Measurements from ENCODE around the gene HDHD5.

Gene HDHD5

DNA sequence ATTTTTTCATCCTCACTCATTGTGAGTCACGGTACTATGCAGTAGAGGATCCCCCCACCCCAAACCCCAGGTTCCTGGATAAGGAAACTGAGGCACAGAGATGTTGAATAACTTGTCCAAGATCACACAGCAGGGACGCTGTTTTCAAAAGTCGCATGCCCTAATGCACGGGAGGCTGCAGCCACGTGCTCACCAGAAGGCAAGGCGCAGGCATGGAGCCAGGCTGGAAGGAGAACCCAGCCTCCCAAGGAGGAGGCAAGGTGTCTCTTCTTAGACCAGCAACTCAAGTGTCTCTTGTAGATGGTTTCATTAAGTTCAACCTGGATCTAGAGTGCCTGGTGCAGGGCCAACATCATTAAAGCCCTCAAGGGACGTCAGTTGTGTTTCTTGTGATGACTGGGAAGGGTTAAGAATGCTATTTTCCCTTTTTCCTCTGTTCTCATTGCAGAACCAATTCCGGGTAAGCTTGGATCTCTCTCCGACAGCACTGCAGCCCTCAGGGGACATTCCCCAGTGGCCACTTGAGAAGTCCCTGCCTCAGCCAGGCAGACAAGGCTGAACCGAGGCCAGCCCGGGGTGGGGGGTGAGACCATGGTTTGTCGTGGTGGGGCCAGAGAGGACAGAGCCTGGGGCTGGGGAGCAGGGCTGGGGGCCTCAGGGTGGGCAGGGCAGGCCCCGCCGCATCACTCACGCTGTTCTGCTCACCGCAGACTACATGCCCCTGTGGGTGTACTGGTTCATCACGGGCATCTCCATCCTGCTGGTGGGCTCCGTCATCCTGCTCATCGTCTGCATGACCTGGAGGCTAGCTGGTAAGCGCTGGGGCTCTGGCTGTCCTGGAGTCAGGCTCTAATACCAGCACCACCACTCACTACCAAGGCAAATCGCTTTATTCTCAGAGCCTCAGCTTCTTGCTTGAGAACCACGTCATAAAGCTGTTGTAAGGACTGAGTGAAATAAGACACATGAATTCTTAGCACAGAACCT lies 53.6 kb downstream of the HDHD5 start:
- DNase-seq (ENCODE audit: low read depth in 2 of 2) = no peak

GRCh38 chr22:17104336-17104935 lies 54.6 kb downstream of the HDHD5 start:
- DNase-seq (ENCODE audit: low read depth in 2 of 2) = no peak

- no peak for DNase-seq (ENCODE audit: low read depth in 2 of 2)
Measured at GRCh38 chr22:17103351-17103750, 55.7 kb downstream of the HDHD5 start.

DNA sequence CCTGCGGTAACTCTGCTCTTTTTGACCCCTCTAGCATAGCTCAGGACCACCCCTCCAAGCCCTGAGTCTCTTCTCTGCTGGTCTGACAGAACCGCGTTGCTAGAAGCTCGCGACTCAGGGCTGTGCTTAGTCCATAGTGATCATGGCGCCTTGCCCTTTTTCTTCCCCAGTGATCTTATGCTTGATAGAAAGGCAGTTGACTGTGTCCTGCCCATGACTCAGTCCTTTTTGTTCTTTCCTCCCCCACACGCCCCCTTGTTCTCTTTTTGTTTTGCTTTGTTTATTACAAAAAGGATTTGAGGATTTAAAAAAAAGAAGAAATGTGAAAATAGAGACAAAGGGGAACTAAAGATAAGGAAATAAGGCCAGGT lies 56.8 kb downstream of the HDHD5 start:
- DNase-seq (ENCODE audit: low read depth in 2 of 2) = no peak

DNA sequence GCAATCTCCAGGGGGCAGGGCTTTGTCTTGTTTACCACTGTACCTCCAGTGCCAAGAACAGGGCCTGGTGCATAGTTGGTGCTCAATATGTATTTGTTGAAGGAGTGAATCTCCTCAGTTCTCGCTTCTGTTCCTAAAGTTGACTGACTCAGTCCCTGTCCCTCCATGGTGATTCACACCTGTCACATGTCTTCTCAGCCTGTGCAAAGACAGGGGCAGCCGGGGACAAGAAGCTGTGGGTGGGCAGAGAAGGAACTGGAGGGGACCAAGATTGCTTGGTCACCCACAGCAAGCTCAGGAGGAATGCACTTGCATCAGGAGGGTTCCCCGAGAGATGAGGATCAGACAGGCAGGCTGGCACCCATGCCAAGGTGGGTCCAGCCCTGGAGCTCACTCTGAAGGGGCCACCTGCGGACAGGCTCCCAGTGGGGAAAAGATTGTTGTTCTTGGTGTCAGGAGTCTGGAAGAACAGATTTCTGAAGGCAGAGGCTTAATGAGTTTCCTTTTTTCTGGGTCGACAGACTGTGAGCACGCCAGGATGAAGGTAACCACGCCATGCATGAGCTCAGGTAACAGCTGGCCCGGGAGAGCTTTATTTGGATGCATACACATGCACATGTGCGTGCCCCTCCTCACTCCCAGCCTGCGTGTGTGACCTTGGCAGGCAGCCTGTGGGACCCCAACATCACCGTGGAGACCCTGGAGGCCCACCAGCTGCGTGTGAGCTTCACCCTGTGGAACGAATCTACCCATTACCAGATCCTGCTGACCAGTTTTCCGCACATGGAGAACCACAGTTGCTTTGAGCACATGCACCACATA lies 57.4 kb downstream of the HDHD5 start:
- no peak for DNase-seq (ENCODE audit: low read depth in 2 of 2)

GRCh38 chr22:17100621-17101020 lies 58.5 kb downstream of the HDHD5 start:
- no peak for DNase-seq (ENCODE audit: low read depth in 2 of 2)

GRCh38 chr22:17098379-17098819 lies 60.7 kb downstream of the HDHD5 start:
- no peak for DNase-seq (ENCODE audit: low read depth in 2 of 2)

DNA sequence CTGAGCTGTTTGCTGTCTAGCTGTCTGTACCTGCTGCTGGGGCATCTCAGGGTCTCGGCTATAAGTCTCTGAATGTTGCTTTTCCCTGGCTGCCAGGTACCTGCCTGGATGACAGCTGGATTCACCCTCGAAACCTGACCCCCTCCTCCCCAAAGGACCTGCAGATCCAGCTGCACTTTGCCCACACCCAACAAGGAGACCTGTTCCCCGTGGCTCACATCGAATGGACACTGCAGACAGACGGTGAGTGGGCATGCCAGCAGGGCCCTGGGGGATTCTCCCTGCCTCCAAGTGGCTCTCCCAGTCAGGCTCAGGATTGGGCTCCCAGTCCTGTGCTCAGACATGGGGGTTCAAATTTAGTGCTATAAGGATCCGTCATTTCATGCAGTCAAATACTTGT lies 61.4 kb downstream of the HDHD5 start:
- DNase-seq (ENCODE audit: low read depth in 2 of 2) = no peak

DNA sequence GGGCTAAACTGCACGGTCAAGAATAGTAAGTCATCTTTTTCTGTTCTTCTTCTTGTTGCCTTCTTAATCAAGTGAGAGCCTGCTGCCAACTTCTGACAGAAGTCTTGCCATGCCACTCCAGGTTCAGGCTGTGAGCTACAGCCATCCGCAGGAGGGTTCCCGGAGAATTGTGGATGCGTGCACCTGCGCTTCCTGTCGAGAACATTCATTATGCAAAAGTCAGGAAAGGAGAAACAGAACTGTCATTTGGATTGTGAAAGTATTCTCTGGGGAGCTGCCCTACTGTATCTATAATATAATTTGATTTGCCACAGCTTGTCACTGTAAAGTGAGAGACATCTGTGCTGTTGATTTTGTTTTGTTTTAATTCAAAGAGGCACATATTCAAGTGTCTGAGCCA lies 62.0 kb downstream of the HDHD5 start:
- DNase-seq (ENCODE audit: low read depth in 2 of 2) = no peak

- no peak for DNase-seq (ENCODE audit: low read depth in 2 of 2)
Measured at GRCh38 chr22:17096071-17096470, 63.0 kb downstream of the HDHD5 start.

DNA sequence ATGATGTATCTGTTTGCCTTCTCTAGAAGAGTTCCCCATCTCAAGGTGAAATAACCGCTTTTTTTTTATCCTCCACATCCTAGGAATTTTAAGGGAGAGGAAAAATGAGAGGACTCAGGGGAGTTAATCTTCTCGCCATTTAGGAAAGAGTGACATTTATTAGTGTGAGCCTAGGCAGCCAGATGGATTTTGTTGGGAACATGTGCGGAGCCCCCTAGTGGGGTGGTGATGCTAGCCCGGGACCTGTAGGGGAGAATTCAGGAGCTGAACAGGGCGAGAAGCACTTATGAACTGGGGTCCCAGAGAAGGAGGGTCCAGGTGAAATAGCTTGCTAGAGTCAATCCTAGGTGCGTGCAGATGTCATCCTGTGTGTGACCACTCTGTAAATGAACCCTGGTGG lies 63.5 kb downstream of the HDHD5 start:
- no peak for DNase-seq (ENCODE audit: low read depth in 2 of 2)

DNA sequence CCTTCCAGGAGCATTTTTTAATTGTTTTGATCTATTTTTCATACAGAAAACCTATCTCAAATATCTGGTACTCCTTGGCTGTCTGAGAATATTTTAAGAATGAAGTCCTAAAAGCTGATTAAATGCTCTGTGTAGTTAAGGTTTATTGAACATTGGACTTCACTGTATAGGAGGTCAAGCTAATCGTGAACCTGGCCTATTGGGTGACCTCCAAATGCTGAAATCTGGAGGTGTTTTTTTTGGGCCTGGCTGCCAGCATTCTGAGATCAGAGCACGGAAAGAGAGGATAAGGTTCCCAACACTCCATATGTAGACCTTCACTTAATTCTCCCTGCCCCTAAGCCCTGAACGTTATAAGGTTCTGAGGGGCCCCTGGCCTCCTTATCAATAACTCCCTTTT lies 66.0 kb downstream of the HDHD5 start:
- DNase-seq (ENCODE audit: low read depth in 2 of 2) = no peak

GRCh38 chr22:17091851-17092250 lies 67.2 kb downstream of the HDHD5 start:
- DNase-seq (ENCODE audit: low read depth in 2 of 2) = no peak

DNA sequence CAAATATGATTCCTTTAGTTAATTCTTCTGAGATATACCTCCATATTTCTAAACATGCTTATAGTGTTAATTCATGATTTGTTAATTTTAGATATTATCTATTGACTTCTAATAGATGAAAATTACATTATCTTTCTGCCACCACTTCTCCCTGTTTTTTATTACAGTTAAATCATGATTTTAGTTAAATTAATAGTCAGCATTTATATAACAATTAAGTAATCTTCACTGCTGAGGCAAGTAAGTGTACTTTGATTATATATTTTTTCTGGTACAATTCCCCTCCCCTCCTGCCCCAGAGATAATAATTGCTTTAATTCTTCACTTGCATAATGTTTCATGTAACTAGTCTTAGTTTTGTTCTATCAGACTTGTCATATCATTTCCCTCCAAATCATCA lies 68.5 kb downstream of the HDHD5 start:
- DNase-seq (ENCODE audit: low read depth in 2 of 2) = no peak

Data from stimulated activated CD8-positive, alpha-beta memory T cell treated with anti-CD3 and anti-CD28 coated beads, Interleukin-2, amount 100 ng/mL, for 48 hours (primary cell).